GM19467 (cell line): ENCODE results near the gene GPA33.

Experiments used
- ATAC-seq: cut with Tn5 transposase; IDR thresholded peaks from one replicate; pipeline ENCODE4 v1.9.1; 2021; ENCODE audit warnings: mild to moderate bottlenecking, moderate library complexity; ENCODE audit not compliant: unreplicated experiment

GPA33 gene

DNA sequence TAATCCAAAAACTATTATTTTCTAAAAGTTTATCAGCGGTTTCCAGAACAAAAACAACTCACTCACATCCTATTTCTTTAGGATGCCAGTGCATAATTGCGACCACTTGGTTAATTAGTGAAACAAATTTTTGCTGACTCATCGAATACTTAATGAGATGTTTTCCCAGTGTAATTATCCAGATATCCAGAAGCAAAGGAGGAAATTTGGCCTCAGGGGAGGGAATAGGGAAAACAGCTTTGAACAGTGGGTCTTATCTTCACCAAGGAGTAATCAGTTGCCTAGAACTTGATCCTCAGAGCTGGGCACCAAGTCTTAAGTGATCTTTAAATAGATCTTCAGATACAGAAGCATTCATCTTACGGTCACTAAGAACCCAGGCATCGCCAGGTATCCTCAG, 28.0 kb upstream of the GPA33 start:
- ATAC-seq, result no peak

DNA sequence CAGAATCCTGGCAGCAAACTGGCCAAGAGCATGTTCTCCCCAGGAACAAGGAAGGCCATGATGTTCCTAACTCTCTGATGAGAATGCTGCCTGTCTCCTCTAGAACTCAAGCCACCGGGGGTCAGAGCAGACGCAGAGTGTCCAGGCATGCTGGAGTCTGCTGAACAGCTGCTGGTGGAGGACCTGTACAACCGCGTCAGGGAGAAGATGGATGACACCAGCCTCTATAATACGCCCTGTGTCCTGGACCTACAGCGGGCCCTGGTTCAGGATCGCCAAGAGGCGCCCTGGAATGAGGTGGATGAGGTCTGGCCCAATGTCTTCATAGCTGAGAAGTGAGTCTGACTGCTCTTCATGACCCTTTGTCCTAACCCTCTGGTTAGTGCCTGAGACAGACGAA, 27.0 kb upstream of the GPA33 start:
- no peak for ATAC-seq

DNA sequence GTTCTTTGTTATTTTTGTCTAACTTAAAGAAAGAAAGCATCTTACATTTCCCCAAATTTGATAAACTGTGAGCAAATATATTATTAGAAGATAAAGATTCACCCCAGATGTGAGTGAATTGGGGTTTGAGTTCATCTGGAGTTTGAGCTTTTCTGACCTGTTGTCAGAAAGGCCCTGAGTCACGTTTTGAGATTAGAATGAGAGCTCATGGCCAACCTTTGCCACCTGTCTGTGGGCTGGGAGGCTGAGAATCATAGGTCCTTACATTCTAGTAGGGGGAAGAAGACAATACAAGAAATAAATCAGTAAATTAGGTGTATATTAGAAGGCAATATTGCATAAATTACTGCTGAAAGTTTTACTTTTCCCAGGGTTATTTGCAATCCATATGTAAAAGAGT, 26.0 kb upstream of the GPA33 start:
- ATAC-seq, result no peak

DNA sequence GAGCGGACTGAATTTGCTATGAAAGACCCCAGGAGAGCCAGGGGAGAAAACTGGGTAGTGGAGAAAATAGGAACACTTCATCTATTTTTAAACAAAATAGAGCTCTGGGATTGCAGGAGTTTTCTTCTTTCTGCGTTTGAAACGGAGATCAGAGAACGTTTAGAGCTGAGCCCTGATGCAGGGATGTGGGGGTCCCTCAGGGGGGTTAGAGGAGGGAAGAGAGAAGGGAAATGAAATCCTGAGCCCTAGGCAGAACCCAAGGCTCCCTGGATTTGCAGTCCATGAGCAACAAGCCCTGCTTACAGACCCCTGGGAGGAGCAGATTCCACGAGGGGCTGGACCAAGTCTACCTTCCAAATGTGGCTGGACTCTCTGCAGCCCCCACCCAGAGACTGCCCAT, 25.5 kb upstream of the GPA33 start:
- ATAC-seq, result no peak

DNA sequence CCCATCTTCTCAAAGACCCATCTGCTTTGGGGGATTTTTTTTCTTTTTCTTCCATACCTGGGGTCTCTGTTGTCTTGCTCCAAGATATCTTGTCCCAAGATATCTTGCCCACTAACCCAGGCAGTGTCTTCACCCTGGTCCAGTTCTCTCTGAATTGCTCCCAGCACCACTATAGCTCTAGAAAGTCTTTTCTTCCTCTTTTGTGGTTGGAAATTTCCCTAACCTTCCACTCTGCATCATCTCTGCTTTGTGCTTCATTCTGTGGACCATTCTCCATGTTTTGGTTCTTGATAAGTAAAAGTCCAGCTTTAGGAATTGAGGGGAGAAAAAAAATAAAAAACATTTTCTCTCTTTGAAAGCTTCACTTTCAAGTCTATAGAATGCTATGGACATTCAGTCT, 24.5 kb upstream of the GPA33 start:
- no peak for ATAC-seq

DNA sequence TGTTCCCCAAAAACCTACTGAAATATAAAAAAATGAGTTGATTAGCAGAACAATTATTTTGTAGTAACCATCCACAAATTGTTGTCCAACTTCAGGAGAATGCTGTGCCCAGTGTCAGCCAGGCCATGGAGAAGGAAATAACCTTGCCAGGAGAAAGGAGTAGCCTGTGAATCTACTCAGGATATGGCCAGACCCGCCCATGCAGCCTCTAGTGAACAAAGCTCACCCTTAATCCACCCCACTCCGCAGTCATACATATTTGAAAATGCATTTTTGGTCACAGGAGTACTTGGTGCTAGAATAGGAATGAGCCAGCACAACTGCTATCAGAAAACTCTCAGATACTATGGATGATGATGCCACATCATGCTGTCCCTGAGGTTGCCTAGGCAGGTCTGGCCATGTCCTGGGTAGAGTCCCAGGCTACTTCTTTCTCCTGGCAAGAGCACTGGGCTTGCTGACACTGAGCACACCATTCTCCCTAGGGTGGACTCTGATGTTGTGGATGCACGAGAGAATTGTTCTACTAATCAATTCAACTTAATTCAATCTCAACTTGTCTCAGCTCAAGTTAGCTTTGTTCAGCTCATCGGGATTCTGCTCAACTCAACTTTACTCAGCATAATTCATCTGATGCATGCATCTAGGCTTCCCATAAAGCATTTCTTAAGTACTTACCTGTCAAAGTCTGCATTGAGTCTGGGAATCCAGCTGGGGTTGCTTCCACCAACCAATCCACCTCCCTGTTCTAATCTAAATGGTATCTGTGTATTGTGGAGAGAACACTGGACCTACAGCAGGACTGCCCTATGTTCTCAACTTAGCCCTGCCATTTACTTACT, 21.9 kb upstream of the GPA33 start:
- no peak for ATAC-seq

DNA sequence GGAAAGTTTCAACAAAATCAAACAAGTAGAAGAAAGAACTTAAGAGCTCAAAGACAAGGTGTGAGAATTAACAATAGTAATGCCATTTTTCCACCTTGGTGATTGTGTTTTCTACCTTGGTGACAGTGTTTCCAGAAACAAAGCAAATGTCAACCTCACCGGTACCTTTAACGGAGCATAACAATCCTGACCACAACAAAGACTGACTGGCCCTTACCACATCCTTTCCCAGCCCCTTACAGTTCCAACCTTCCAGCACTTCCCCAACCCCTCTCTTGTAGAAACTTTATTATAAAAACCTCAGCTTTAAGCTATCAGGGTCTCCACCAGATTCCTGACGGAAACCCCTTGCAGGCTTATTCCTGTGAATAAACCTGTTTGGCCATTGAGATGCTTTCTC, 20.4 kb upstream of the GPA33 start:
- no peak for ATAC-seq

DNA sequence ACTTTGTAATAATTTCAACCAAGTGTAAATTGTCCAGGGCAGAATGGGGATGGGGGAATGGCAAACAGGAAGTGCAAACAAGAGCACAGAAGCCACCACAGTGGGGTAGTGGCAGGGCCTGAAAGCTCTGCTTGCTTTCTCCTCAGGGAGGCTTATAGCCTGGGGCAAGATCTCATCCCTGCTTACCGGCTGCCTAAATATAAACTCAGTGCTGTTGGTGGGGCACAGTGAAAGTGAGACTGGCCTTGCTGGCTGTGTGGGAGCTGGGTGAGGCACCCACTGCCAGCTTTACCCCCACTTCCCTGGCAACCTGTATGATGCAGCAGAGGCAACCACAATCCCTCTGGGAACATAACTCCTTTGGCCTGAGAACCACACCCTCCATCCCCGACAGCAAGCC, 18.9 kb upstream of the GPA33 start:
- no peak for ATAC-seq

DNA sequence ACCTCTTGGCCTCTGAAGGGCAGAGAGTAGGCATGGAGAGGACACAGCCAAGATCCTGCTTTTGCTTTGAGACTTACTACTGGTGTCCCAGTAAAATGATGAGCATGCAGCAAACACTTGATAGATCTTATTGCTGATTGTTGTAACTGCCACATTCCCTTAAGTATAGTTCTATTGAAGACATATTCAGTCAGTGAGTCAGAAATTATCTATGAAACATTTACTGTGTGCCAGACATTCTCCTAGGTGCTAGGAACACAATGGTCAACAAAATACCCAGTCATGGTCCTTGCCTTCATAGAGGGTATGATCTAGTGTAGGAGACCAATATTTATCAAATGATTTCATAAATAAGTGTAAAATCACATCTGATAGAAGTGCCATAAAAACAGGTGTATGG, 17.3 kb upstream of the GPA33 start:
- ATAC-seq, result no peak

DNA sequence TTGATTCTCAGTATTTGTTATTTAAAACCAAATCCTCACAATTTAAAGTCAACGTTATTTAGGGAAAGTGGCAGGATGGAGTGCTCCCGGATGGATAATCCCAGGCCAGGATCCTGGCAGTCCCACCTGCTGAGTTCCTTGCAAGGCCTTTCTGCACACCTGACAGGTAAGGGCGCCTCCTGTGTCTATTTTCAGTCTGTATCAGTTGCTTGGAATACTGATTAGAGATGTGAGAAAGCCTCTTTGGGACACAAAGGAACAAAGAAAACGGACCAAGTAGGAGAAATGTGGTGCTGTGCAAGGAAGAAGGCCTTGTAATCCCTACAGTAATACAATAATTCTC, 15.9 kb upstream of the GPA33 start:
- no peak for ATAC-seq

DNA sequence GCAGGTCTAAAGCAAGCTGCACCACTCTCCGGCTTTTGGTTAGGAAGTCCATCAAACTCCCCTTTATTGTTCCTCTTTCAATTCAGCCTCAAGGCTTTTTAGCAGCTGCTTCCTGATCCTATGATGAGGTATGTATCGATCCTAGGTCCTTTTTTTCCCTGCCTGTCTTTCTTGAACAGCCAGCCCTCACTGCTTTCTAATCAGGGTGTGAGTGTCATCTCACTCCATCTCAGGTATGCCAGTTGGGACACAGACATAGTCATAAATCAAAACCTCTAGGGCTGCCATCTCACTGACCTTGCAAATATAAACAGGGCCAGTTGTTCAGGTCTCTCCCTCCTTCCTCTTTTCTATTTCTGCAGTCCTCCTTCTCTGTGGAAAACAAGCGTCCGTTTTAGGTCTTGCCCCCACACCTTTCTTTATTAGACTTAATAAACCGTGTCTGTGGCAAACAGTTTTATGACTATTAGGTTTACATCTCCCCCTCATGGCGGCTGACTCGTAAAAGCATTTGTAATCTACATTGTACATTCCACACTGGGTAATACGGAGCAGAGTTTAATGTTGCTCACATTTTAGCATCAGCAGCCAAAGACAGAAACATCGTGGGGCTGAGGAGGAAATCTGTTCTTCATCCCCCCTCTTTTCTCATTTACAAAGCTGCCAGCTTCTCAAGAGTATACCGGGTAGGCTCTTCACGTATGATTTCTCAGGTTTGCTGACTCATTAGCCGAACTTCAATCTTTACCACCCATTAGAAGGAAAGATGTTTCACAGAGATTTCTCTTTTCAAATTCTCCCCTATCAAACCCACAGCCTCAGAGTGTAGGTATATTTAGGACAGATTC, 15.3 kb upstream of the GPA33 start:
- no peak for ATAC-seq

DNA sequence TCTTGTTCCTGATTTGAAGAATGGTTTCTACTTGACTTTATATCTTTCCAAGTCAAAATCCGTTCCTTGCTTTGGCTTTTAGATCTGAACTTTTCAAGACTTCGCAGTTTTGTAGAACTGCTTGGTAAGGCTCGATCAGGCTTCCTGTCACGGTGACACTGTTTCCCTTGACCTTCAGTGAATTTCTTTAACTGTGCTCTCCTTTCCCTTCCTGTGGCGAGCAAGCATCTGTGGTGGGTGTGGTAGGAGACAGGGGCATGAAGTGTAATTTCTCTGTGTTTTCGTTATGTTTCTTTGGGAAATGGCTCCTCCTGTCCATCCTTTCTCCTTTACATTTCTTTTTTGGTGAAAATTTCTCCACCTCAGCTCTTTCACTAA, 14.1 kb upstream of the GPA33 start:
- no peak for ATAC-seq

DNA sequence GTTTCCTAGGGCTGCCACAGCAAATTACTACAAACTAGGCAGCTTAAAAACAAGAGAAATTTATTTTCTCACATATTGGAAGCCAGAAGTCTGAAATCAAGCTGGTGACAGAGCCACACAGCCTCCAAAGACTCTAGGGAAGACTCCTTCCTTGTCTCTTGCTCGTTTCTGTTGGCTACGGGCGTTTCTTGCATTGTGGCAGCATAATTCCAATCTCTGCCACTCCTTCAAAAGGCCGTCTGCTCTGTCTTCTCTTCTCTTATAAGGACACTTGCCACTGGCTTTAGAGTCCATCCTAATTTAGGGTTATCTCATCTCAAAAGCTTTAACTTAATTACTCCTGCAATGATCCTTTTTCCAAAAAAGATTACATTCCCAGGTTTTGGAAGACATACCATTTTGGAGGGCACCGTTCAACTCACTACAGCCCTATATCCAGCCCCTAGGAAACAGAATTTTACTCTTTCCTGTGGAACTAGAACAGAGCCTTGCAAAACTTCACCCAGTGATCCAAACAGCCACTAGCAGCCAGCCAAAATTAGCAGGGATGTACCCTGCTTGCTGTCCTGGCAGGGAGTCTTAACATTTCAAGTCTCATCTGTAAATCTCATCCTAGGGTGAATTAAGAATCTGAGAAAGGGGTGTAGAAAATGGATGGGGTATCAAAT, 12.9 kb upstream of the GPA33 start:
- ATAC-seq, result no peak

DNA sequence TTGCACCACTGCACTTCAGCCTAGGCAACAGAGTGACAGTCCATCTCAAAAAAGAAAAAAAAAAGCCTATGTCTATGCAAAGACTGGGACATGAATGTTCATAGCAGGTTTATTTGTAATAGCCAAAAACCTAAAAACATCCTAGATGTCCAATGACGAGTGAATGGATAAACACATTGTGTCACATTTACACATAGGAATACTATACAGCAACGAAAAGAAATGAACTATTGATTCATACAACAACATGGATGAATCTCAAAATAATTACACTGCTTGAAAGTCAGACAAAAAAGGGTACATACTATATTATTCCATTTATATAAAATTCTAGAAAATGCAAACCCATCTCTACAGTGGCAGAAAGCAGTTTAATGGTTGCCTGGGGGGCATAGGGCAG, 11.6 kb upstream of the GPA33 start:
- ATAC-seq, result no peak

DNA sequence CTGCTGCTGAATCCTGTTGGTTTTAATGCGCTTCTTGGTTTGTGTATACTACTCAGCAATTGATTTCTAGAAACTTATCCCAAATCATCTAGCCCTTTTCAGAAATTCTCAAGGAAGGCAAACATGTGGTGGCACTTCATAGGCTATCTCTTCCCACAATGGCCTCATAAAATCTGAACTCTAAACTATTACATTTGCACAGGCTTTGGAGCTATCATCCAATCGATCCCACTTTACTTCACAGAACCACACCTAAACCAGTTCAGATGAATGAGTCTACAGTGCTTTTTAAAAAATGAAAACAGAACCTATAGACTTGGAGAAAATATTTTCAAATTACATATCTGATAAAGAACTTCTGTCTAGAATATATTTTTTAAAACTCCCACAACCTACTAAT, 10.6 kb upstream of the GPA33 start:
- no peak for ATAC-seq

DNA sequence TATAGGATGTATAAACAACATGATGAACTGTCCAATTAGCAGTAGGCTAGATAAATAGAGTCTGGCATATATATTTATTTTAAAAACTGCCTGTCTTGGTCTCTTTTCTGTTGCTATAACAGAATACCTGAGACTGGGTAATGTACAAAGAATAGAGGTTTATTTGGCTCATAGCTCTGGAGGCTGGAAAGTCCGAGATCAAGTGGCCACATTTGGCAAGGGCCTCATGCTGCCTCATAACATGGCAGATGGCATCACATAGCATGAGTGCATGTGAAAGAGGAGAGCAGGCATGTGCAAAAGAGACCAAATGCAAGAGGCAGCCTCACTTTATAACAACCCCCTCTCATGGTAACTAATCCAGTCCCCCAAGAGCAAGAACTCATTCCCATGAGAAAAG, 9.7 kb upstream of the GPA33 start:
- no peak for ATAC-seq

DNA sequence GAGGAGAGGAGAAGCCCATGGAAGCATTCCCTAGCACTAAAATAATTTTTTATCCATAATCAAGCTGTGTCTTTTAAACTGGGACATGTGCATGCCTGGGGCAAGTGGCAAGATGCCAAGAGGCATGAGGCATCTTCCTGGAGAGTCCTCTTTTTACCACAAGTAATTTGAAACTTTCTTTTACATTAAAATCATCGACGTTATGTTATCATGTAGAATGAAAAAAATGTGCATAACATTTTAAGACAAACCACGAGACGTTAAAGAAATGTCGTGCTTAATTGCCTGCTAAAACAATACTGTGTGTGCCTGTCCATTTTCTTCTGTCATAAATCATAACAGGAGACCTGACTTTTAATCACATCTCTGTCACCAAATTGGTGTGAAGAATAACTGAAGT, 5.2 kb upstream of the GPA33 start:
- ATAC-seq, result no peak

DNA sequence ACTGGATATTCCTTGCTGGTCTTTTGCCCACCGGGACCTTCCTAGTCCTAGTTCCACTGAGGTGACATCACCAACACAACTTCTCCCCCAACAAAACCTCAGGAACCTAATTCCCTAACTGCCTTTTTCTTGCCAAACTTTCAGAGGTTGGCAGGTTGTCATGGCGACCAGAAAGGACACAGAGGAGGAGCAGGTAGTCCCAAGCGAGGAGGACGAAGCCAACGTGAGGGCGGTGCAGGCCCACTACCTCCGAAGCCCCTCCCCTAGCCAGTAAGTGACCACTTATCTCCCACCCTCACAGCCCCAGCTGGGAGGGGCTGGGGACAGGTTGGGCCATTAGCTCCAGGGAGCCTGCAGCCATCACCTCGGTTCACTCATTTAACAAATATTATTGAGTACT, 4.5 kb upstream of the GPA33 start:
- ATAC-seq, result no peak

DNA sequence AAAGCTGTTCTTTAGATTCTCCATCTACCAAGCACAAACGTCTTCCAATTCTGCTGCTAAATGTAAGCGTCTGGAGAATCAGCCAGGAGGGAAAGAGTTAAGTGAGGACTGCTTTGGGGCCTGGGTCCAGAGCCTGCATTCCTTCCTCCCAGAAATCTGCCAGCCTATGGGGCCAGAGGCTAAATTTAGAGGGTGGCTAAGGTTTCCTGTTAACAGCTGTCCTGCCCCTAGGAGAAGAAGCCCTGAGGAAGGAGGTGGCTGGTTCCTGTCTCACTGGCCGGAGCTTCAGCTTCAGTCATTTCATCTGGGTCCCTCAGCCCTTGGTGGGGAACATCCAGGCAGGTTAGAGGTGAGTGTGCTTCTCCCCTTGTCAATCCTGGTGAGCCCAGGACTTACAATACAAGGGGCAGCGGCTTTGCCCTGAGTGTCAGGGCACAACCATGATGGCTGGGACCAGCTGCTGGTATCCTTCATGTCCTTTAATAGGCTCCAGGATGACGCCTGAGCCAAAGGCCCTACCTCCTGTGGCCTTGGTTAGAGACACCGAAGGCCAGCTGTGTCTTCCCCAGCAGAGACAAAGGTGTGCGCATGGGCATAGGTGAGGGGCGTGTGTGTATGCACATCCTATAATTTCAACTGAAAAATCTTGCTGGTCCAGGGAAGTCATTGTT, 3.8 kb upstream of the GPA33 start, which contains the start of gene STYXL2:
Gene STYXL2, plus strand, starts transcription at position 230 of the 671 bp plus-strand sequence. CDS start 775 bp downstream, outside the sequence.
- no peak for ATAC-seq

DNA sequence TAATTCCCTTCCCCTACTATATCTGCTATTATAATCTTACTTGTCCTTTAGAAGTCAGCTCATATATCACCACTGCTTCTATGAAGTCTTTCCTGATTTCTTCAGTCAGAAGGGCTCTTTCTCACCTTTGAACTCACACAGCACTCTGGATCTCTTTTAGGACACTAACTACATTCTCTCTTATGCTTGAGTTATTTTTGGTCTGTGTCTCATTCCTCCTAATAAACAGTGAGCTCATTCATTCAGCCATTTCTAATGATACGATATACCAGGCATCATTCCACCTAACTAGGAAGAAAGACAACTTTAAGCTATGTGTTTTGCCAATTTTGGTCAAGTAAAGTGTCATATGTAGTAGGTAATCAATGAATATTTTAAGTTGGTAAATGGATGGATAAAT, 2.5 kb upstream of the GPA33 start:
- no peak for ATAC-seq

DNA sequence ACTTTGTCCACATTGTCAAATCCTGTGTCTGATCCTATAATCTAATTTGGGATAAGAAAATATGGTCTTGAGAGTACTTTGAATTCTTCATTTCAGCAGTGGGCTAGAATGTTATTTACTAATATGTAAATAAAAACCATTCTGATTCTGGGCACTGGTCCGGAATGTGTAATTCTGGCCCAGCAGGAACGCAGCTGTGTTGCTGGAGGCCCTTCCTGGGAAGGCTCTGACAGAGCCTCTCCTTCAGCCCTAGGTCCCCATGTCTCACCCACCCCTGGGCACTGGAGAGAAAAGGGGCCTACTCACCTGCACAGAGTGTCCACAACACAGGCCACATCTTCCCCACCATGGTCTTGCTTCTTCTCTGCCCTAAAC, 251 bp downstream of the GPA33 start:
- no peak for ATAC-seq
